ENCODE data around the gene OR2J1.
"Not testable (repeated sequence)": the region's sequence is repeated elsewhere in the genome, so short reads cannot be mapped to it uniquely, and the experiment has no call there.

OR2J1 gene

DNA sequence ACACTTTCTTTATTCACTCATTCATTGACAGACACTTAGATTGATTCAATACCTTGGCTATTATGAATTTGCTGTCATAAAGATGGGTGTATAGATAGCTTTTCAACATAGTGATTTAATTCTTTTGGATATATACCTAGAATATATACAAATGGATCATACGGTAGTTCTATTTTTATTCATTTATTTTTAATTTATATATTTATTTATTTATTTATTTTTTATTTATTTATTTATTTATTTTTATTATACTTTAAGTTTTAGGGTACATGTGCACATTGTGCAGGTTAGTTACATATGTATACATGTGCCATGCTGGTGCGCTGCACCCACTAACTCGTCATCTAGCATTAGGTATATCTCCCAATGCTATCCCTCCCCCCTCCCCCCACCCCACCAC, 15.7 kb downstream of the OR2J1 start:
- not testable (repeated sequence) for H3K27ac ChIP-seq (ENCODE audit: low read depth, low read length); H2AFZ ChIP-seq (ENCODE audit: low read length, unreplicated experiment); H3K79me2 ChIP-seq (ENCODE audit: control insufficient read depth, insufficient read depth, low read length, unreplicated experiment); H3K36me3 ChIP-seq (ENCODE audit: insufficient read depth, low read length); H3K27me3 ChIP-seq (ENCODE audit: insufficient read depth, low read length); H3K4me3 ChIP-seq (ENCODE audit: low read depth, low read length); H3K4me1 ChIP-seq (ENCODE audit: control insufficient read depth, insufficient read depth, low read length, unreplicated experiment)

DNA sequence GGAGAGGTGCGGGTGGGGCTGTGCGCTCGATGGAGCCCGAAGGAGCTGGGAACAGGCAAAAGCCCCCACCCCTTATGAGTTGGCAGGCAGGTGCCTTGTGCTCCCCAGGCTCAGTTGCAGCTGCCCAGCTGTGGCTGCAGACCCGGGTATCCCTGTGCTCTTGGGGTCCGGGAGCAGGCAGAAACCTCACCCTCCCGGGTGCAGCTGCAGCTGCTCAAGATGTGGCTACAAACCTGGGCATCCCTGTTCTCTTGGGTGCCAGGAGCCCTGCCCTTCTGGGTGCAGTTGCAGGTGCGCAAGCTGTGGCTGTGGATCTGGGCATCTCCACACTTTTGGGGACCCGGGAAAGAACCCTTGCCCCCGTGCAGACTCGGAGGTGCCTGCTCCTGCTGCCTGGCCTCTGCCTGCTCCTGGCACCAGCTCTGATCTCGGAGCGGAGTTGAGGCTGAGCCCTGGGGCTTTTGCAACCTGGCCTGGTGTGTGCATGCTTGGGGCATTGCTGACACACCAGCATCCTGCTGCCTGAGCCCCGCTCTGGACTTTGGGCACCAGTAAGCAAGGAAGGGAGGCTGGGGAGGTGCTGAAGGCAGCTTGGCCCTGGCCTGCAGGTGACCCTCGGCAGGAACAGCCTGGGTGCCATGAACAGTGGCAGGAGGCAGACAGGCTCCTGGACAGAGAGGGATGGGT, 30.2 kb downstream of the OR2J1 start:
- H3K27me3 ChIP-seq (ENCODE audit: insufficient read depth, low read length), result peaks cover 11% of the 10 kb centered on the region
- H3K79me2 ChIP-seq (ENCODE audit: control insufficient read depth, insufficient read depth, low read length, unreplicated experiment), result no peaks in the 10 kb centered on the region
- H2AFZ ChIP-seq (ENCODE audit: low read length, unreplicated experiment), result no peak overlapping the region
- no peaks in the 10 kb centered on the region for H3K36me3 ChIP-seq (ENCODE audit: insufficient read depth, low read length)
- H3K27ac ChIP-seq (ENCODE audit: low read depth, low read length), result no peak overlapping the region
- H3K4me3 ChIP-seq (ENCODE audit: low read depth, low read length), result no peak overlapping the region
- H3K4me1 ChIP-seq (ENCODE audit: control insufficient read depth, insufficient read depth, low read length, unreplicated experiment), result no peaks in the 10 kb centered on the region

DNA sequence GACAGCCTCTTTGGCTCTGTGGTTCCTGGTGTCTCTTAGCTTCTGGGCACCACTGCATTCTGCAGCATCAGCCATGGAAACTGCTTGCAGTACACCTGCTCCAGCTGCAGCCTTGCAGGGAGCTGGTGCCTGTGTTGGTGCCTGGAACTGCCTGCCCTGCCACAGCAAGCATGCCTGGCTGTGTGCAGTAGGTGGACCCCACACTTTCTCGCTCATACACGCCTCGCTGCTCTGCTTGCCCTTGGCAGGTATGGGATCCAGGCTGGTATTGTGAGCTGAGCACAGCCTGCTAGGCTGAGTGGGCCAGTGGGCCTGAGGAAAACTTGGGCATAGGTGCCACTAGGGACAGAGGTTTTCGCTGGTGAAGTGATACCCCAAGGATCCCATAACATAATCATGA, 31.4 kb downstream of the OR2J1 start:
- Histone ChIP-seq H3K4me1 (ENCODE audit: control insufficient read depth, insufficient read depth, low read length, unreplicated experiment) (no peaks in the 10 kb centered on the region), H3K4me3 (ENCODE audit: low read depth, low read length) (no peak overlapping the region), H3K27me3 (ENCODE audit: insufficient read depth, low read length) (peaks cover 11% of the 10 kb centered on the region), H3K79me2 (ENCODE audit: control insufficient read depth, insufficient read depth, low read length, unreplicated experiment) (no peaks in the 10 kb centered on the region), H3K27ac (ENCODE audit: low read depth, low read length) (no peak overlapping the region), H2AFZ (ENCODE audit: low read length, unreplicated experiment) (no peak overlapping the region), H3K36me3 (ENCODE audit: insufficient read depth, low read length) (no peaks in the 10 kb centered on the region)

DNA sequence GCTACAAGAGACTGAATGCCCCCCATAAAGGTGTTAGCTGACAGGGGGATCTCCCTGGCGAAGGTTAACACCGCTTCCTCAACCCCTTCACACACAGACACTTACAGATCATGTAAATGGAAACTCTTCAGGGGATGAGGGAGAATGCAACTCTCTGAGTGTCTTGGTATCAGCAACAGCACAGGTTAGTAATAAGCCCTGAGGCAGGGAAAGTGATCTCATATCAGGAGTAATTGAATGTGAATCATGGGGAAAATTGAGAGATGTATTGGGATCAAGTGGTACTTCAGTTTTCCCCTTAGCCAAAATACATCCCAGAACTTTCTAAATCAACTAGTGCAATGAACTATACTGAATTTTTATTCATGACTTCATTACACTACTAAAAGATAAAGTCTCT, 32.4 kb downstream of the OR2J1 start:
- Histone ChIP-seq H3K36me3 (ENCODE audit: insufficient read depth, low read length) (no peaks in the 10 kb centered on the region), H3K4me3 (ENCODE audit: low read depth, low read length) (no peak overlapping the region), H3K4me1 (ENCODE audit: control insufficient read depth, insufficient read depth, low read length, unreplicated experiment) (no peaks in the 10 kb centered on the region), H3K79me2 (ENCODE audit: control insufficient read depth, insufficient read depth, low read length, unreplicated experiment) (no peaks in the 10 kb centered on the region), H2AFZ (ENCODE audit: low read length, unreplicated experiment) (no peak overlapping the region), H3K27ac (ENCODE audit: low read depth, low read length) (no peak overlapping the region), H3K27me3 (ENCODE audit: insufficient read depth, low read length) (peaks cover 11% of the 10 kb centered on the region)

DNA sequence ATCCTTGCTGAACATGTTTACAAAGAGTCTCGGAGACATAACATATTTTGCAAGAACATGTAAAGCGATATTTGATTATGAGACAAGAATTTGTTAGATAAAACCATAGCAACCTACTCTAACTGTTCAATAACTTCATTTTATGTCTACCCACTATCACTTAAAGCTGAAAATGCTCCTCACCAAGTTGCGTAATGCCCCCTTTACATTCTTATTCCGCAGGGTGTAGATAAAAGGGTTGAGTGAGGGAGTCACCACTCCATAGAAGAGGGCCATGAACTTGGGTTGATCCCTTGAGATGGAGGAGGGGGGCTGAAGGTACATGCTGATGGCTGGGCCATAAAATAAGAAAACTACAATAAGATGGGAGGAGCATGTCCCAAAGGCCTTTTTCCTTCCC, 38.4 kb downstream of the OR2J1 start:
- no peaks in the 10 kb centered on the region for H3K4me1 ChIP-seq (ENCODE audit: control insufficient read depth, insufficient read depth, low read length, unreplicated experiment)
- no peaks in the 10 kb centered on the region for H3K79me2 ChIP-seq (ENCODE audit: control insufficient read depth, insufficient read depth, low read length, unreplicated experiment)
- H3K27me3 ChIP-seq (ENCODE audit: insufficient read depth, low read length), result no peaks in the 10 kb centered on the region
- H3K27ac ChIP-seq (ENCODE audit: low read depth, low read length), result no peak overlapping the region
- no peaks in the 10 kb centered on the region for H3K36me3 ChIP-seq (ENCODE audit: insufficient read depth, low read length)
- no peak overlapping the region for H2AFZ ChIP-seq (ENCODE audit: low read length, unreplicated experiment)
- H3K4me3 ChIP-seq (ENCODE audit: low read depth, low read length), result no peak overlapping the region

DNA sequence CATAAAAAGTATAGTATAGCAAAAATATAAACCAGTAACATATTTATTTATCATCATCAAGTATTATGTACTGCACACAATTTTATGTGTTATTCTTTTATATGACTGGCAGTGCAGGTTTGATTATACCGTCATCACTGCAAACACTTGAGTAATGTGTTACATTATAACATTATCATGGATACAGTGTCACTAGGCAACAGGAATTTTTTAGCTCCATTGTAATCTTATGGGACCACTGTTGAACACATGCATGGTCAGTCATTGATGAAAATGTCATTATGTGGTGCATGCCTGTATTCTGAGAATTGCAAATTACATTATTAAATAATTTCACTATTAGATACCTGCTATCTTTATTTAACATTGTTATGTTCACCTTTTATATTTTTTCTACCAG, 42.3 kb downstream of the OR2J1 start:
- Histone ChIP-seq H3K4me1 (ENCODE audit: control insufficient read depth, insufficient read depth, low read length, unreplicated experiment) (no peaks in the 10 kb centered on the region), H3K79me2 (ENCODE audit: control insufficient read depth, insufficient read depth, low read length, unreplicated experiment) (no peaks in the 10 kb centered on the region), H3K36me3 (ENCODE audit: insufficient read depth, low read length) (no peaks in the 10 kb centered on the region), H3K4me3 (ENCODE audit: low read depth, low read length) (no peak overlapping the region), H3K27ac (ENCODE audit: low read depth, low read length) (no peak overlapping the region), H3K27me3 (ENCODE audit: insufficient read depth, low read length) (no peaks in the 10 kb centered on the region), H2AFZ (ENCODE audit: low read length, unreplicated experiment) (no peak overlapping the region)

DNA sequence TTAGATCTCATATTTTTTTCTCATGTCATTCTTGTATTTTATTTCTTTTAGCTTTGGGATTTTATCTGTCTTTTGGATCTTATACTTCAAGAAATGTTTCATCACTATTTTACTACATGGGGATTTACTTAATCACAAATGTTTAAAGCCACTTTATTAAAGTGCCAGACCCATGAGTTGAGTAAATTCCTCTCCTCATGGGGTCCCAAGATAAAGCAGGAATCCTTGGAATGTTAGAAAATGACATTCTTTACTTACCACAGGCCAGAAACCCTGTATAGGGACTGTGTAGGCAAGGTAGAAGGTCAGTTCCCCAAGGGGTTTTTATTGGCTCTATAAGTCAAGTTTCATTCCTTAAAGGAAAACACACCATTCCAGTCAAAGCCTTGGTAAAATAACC, 43.0 kb downstream of the OR2J1 start:
- no peaks in the 10 kb centered on the region for H3K27me3 ChIP-seq (ENCODE audit: insufficient read depth, low read length)
- H3K36me3 ChIP-seq (ENCODE audit: insufficient read depth, low read length), result no peaks in the 10 kb centered on the region
- no peak overlapping the region for H3K27ac ChIP-seq (ENCODE audit: low read depth, low read length)
- no peaks in the 10 kb centered on the region for H3K4me1 ChIP-seq (ENCODE audit: control insufficient read depth, insufficient read depth, low read length, unreplicated experiment)
- H3K79me2 ChIP-seq (ENCODE audit: control insufficient read depth, insufficient read depth, low read length, unreplicated experiment), result no peaks in the 10 kb centered on the region
- H3K4me3 ChIP-seq (ENCODE audit: low read depth, low read length), result no peak overlapping the region
- no peak overlapping the region for H2AFZ ChIP-seq (ENCODE audit: low read length, unreplicated experiment)

DNA sequence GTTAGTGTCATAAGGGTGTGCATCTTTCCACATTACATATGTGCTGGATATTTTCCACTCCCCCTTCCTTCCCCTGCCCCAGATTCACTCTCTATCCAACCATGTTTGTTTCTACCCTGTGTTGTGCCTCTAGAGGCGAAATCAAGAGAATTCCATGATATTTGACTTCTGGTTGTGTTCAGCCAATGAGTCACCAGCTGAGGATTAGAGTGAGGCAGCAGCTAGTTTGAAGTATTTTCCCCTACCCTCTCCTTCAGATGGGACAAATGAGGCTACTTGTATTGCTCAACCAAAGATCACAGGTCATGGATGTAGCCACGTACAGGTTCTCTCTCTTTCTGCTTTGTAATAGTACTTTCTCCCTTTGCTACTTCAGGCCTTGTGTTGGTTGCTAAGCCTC, 46.9 kb downstream of the OR2J1 start:
- Histone ChIP-seq H2AFZ (ENCODE audit: low read length, unreplicated experiment) (no peak overlapping the region), H3K27me3 (ENCODE audit: insufficient read depth, low read length) (no peaks in the 10 kb centered on the region), H3K4me1 (ENCODE audit: control insufficient read depth, insufficient read depth, low read length, unreplicated experiment) (no peaks in the 10 kb centered on the region), H3K36me3 (ENCODE audit: insufficient read depth, low read length) (no peaks in the 10 kb centered on the region), H3K79me2 (ENCODE audit: control insufficient read depth, insufficient read depth, low read length, unreplicated experiment) (no peaks in the 10 kb centered on the region), H3K4me3 (ENCODE audit: low read depth, low read length) (no peak overlapping the region), H3K27ac (ENCODE audit: low read depth, low read length) (no peak overlapping the region)

DNA sequence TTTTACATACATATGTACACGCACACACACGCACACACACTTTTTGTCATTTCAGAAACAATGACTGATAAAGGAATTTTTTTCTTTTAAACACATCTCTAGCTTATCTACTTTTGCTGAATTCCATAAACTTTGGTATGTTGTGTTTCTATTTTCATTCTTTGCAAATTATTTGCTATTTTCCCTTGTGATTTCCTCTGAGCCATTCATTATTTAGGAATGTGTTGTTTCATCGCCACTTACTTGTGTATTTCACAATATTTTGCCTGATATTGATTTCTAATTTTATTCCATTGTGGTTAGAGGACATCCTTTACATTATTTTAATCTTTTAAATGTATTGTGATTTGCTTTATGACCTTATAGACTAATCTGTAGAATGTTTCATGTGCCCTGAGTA, 47.8 kb downstream of the OR2J1 start:
- Histone ChIP-seq H3K4me3 (ENCODE audit: low read depth, low read length) (no peak overlapping the region), H3K36me3 (ENCODE audit: insufficient read depth, low read length) (no peaks in the 10 kb centered on the region), H3K79me2 (ENCODE audit: control insufficient read depth, insufficient read depth, low read length, unreplicated experiment) (no peaks in the 10 kb centered on the region), H3K27ac (ENCODE audit: low read depth, low read length) (no peak overlapping the region), H2AFZ (ENCODE audit: low read length, unreplicated experiment) (no peak overlapping the region), H3K4me1 (ENCODE audit: control insufficient read depth, insufficient read depth, low read length, unreplicated experiment) (no peaks in the 10 kb centered on the region), H3K27me3 (ENCODE audit: insufficient read depth, low read length) (no peaks in the 10 kb centered on the region)

DNA sequence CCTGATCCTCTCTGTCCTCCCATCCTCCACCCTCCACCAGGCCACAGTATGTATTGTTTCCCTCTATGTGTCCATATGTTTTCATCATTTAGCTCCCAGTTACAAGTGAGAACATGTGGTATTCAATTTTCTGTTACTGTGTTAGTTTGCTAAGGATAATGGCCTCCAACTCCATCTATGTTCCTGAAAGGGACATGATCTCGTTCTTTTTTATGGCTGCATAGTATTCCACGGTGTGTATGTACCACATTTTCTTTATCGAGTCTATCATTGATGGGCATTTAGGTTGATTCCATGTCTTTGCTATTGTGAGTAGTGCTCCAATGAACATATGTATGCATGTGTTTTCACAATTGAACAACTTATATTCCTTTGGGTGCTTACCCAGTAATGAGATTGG, 50.2 kb downstream of the OR2J1 start:
- H2AFZ ChIP-seq (ENCODE audit: low read length, unreplicated experiment); H3K4me1 ChIP-seq (ENCODE audit: control insufficient read depth, insufficient read depth, low read length, unreplicated experiment); H3K27me3 ChIP-seq (ENCODE audit: insufficient read depth, low read length); H3K4me3 ChIP-seq (ENCODE audit: low read depth, low read length); H3K79me2 ChIP-seq (ENCODE audit: control insufficient read depth, insufficient read depth, low read length, unreplicated experiment); H3K36me3 ChIP-seq (ENCODE audit: insufficient read depth, low read length); H3K27ac ChIP-seq (ENCODE audit: low read depth, low read length): not testable (repeated sequence)
